Right atrium auricular region (tissue), 2 donors: ENCODE results near the gene MALAT1. TPM values are rescaled to one million over a fixed set of nuclear protein-coding genes. Genes with fewer than 3 reads are reported as not detected.

Experiments used
- DNase-seq: peaks from one replicate; pipeline ENCODE4 v3.0.0-alpha.2; 2019; ENCODE audit warnings: low spot score
- H3K27ac ChIP-seq, 2 donors: fragments of 200-600 bp; sonication (generic); 1 replicate in 1 of 2; 2 replicates in 1 of 2; pipeline ENCODE4 v1.5.1; 2016 to 2019
- H3K27me3 ChIP-seq, 2 donors: fragments of 200-600 bp; sonication (generic); one replicate each; pipeline versions ENCODE4 v1.5.1 to v1.6.0; 2017 to 2019
- H3K36me3 ChIP-seq: fragments of 200-600 bp; sonication (generic); one replicate; pipeline ENCODE4 v1.5.1; 2016
- H3K4me1 ChIP-seq, 2 donors: fragments of 200-600 bp; sonication (generic); one replicate each; pipeline versions ENCODE4 v1.5.1 to v1.6.0; 2017 to 2019
- H3K4me3 ChIP-seq, 2 donors: fragments of 200-600 bp; sonication (generic); 1 replicate in 1 of 2; 2 replicates in 1 of 2; pipeline ENCODE4 v1.5.1; 2017 to 2019; ENCODE audit warnings: mild to moderate bottlenecking in 1 of 2, moderate library complexity in 1 of 2
- H3K9me3 ChIP-seq, 2 donors: fragments of 200-600 bp; sonication (generic); one replicate each; pipeline ENCODE4 v1.5.1; 2019
- total RNA-seq, 2 donors: library from RNA; depleted of rRNA; stranded (reverse); fragments of >200 nt; gene quantifications; one replicate each; pipeline ENCODE4 v1.1.0, GENCODE V29; 2016
- TF ChIP-seq, protein P1 (sequence below), 2 donors: fragments of 200-600 bp; sonication (generic); IDR thresholded peaks; one replicate each; pipeline ENCODE4 v1.5.1; 2019; ENCODE audit warnings: antibody characterized with exemption in 2 of 2

MALAT1 gene
- total RNA-seq, 2 donors from 2014 or later = 2,120 to 2,577 TPM

- Histone ChIP-seq H3K4me1 (peaks cover 0 to 40% of the 10 kb centered on the region in 2 donors), H3K27me3 (no peaks in the 10 kb centered on the region), H3K4me3 (peak overlapping the region; percentile 75 to 79), H3K9me3 (no peaks in the 10 kb centered on the region), H3K36me3 (peaks cover 30% of the 10 kb centered on the region), H3K27ac (peak overlapping the region; percentile 97 to 100)
- peak; percentile 68 for DNase-seq
- TF ChIP-seq, protein P1, sequence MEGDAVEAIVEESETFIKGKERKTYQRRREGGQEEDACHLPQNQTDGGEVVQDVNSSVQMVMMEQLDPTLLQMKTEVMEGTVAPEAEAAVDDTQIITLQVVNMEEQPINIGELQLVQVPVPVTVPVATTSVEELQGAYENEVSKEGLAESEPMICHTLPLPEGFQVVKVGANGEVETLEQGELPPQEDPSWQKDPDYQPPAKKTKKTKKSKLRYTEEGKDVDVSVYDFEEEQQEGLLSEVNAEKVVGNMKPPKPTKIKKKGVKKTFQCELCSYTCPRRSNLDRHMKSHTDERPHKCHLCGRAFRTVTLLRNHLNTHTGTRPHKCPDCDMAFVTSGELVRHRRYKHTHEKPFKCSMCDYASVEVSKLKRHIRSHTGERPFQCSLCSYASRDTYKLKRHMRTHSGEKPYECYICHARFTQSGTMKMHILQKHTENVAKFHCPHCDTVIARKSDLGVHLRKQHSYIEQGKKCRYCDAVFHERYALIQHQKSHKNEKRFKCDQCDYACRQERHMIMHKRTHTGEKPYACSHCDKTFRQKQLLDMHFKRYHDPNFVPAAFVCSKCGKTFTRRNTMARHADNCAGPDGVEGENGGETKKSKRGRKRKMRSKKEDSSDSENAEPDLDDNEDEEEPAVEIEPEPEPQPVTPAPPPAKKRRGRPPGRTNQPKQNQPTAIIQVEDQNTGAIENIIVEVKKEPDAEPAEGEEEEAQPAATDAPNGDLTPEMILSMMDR (IDR thresholded peaks at IDR 0.05) = no peak
Measured at GRCh38 chr11:65498042-65498726, 661 bp upstream of the MALAT1 start.

GRCh38 chr11:65498727-65498976 lies 193 bp upstream of the MALAT1 start:
- Histone ChIP-seq H3K4me1 (peaks cover 0 to 35% of the 10 kb centered on the region in 2 donors), H3K9me3 (no peaks in the 10 kb centered on the region), H3K27me3 (no peaks in the 10 kb centered on the region), H3K27ac (peak overlapping the region; percentile 97 to 100), H3K36me3 (peaks cover 35% of the 10 kb centered on the region), H3K4me3 (peak overlapping the region; percentile 75 to 79)
- DNase-seq = no peak
- TF ChIP-seq, protein P1 (IDR thresholded peaks at IDR 0.05) = no peak

- H3K9me3 ChIP-seq = no peaks in the 10 kb centered on the region
- peaks cover 0 to 32% of the 10 kb centered on the region in 2 donors for H3K4me1 ChIP-seq
- TF ChIP-seq, protein P1 (IDR thresholded peaks at IDR 0.05) = no peak
- peak overlapping the region; percentile 97 to 100 for H3K27ac ChIP-seq
- peak overlapping the region; percentile 75 to 79 for H3K4me3 ChIP-seq
- DNase-seq = no peak
- peaks cover 47% of the 10 kb centered on the region for H3K36me3 ChIP-seq
- no peaks in the 10 kb centered on the region for H3K27me3 ChIP-seq
Measured at GRCh38 chr11:65499713-65500386, 1.0 kb downstream of the MALAT1 start.

DNA sequence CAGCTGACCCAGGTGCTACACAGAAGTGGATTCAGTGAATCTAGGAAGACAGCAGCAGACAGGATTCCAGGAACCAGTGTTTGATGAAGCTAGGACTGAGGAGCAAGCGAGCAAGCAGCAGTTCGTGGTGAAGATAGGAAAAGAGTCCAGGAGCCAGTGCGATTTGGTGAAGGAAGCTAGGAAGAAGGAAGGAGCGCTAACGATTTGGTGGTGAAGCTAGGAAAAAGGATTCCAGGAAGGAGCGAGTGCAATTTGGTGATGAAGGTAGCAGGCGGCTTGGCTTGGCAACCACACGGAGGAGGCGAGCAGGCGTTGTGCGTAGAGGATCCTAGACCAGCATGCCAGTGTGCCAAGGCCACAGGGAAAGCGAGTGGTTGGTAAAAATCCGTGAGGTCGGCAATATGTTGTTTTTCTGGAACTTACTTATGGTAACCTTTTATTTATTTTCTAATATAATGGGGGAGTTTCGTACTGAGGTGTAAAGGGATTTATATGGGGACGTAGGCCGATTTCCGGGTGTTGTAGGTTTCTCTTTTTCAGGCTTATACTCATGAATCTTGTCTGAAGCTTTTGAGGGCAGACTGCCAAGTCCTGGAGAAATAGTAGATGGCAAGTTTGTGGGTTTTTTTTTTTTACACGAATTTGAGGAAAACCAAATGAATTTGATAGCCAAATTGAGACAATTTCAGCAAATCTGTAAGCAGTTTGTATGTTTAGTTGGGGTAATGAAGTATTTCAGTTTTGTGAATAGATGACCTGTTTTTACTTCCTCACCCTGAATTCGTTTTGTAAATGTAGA lies 1.7 kb downstream of the MALAT1 start:
- Histone ChIP-seq H3K36me3 (peaks cover 54% of the 10 kb centered on the region), H3K9me3 (no peaks in the 10 kb centered on the region), H3K4me1 (peaks cover 0 to 32% of the 10 kb centered on the region in 2 donors), H3K4me3 (peak overlapping the region; percentile 75 to 79), H3K27ac (peak overlapping the region; percentile 97 to 100), H3K27me3 (no peaks in the 10 kb centered on the region)
- TF ChIP-seq, protein P1 (IDR thresholded peaks at IDR 0.05) = no peak
- DNase-seq = no peak

DNA sequence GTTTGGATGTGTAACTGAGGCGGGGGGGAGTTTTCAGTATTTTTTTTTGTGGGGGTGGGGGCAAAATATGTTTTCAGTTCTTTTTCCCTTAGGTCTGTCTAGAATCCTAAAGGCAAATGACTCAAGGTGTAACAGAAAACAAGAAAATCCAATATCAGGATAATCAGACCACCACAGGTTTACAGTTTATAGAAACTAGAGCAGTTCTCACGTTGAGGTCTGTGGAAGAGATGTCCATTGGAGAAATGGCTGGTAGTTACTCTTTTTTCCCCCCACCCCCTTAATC lies 2.3 kb downstream of the MALAT1 start:
- H3K9me3 ChIP-seq = no peaks in the 10 kb centered on the region
- peaks cover 60% of the 10 kb centered on the region for H3K36me3 ChIP-seq
- H3K4me1 ChIP-seq = peaks cover 0 to 32% of the 10 kb centered on the region in 2 donors
- DNase-seq = no peak
- TF ChIP-seq, protein P1 (IDR thresholded peaks at IDR 0.05) = no peak
- H3K27me3 ChIP-seq = no peaks in the 10 kb centered on the region
- H3K4me3 ChIP-seq = peak overlapping the region; percentile 75 to 79
- peak overlapping the region; percentile 97 to 100 for H3K27ac ChIP-seq
